HEK293 (cell line): ENCODE data around the gene BRI3BP.

Experiments
- CTCF ChIA-PET: fragments of 350-600 bp; formaldehyde crosslinking; extraction: SDS; loops from one replicate; lab custom pipeline; 2021; ENCODE audit warnings: antibody characterized with exemption; lab: Yijun Ruan, JAX
- POLR2A ChIA-PET: fragments of 300-600 bp; formaldehyde crosslinking; extraction: SDS; loops from one replicate; lab custom pipeline; 2020; ENCODE audit warnings: antibody characterized with exemption, inconsistent platforms; lab: Yijun Ruan, JAX
- H3K27ac ChIP-seq: fragments of 200-500 bp; sonication (Bioruptor generic); 2 replicates; pipeline ENCODE4 v1.5.1; 2014; ENCODE audit warnings: low read depth, low read length, control low read depth, inconsistent platforms; ENCODE audit errors: extremely low read depth
- H3K36me3 ChIP-seq, 2 experiments: fragments of 200-500 bp in 1 of 2; sonication (Bioruptor generic) in 1 of 2; 1 replicate in 1 of 2; 2 replicates in 1 of 2; pipeline ENCODE4 v1.5.1; 2014 to 2017; ENCODE audit warnings: inconsistent platforms in 2 of 2, low read length in 2 of 2; ENCODE audit not compliant: control insufficient read depth in 2 of 2, insufficient read depth in 1 of 2
- H3K4me1 ChIP-seq: fragments of 200-500 bp; sonication (Bioruptor generic); 2 replicates; pipeline ENCODE4 v1.5.1; 2014; ENCODE audit warnings: mild to moderate bottlenecking, low read length, inconsistent platforms; ENCODE audit not compliant: control insufficient read depth, insufficient read depth
- H3K4me3 ChIP-seq: 2 replicates; pipeline ENCODE4 v1.5.1; 2011; ENCODE audit warnings: low read depth, mild to moderate bottlenecking, control low read depth, low read length, moderate library complexity
- H3K9me3 ChIP-seq: fragments of 200-500 bp; sonication (Bioruptor generic); 2 replicates; pipeline ENCODE4 v1.5.1; 2014; ENCODE audit warnings: low read depth, low read length, inconsistent platforms; ENCODE audit not compliant: control insufficient read depth, insufficient read depth
- KLF10 ChIP-seq: fragments of 450-650 bp; IDR thresholded peaks from 2 replicates; pipeline ENCODE4 v1.5.1; 2018; ENCODE audit warnings: missing biosample characterization, mild to moderate bottlenecking, missing genetic modification characterization
- OVOL3 ChIP-seq: fragments of 450-650 bp; formaldehyde crosslinking; IDR thresholded peaks from 2 replicates; pipeline ENCODE4 v1.5.1; 2016; ENCODE audit warnings: missing biosample characterization, missing genetic modification characterization
- SP7 ChIP-seq: fragments of 450-650 bp; formaldehyde crosslinking; IDR thresholded peaks from 2 replicates; pipeline ENCODE4 v1.5.1; 2016; ENCODE audit warnings: missing biosample characterization, missing genetic modification characterization
- YY1 ChIP-seq: fragments of 450-650 bp; formaldehyde crosslinking; IDR thresholded peaks from 2 replicates; pipeline ENCODE4 v1.5.1; 2018; ENCODE audit warnings: missing biosample characterization, missing genetic modification characterization
- ZBTB20 ChIP-seq: fragments of 450-650 bp; formaldehyde crosslinking; IDR thresholded peaks from 2 replicates; pipeline ENCODE4 v1.5.1; 2016; ENCODE audit warnings: missing biosample characterization, missing genetic modification characterization
- ZFHX2 ChIP-seq: fragments of 450-650 bp; formaldehyde crosslinking; conservative IDR thresholded peaks from 2 replicates; pipeline ENCODE4 v1.5.1; 2016; ENCODE audit warnings: missing biosample characterization, missing genetic modification characterization
- ZFP69B ChIP-seq: fragments of 450-650 bp; formaldehyde crosslinking; IDR thresholded peaks from 2 replicates; pipeline ENCODE4 v1.5.1; 2016; ENCODE audit warnings: missing biosample characterization, missing genetic modification characterization
- ZNF146 ChIP-seq: fragments of 450-650 bp; formaldehyde crosslinking; IDR thresholded peaks from 2 replicates; pipeline ENCODE4 v1.5.1; 2016; ENCODE audit warnings: missing biosample characterization, missing genetic modification characterization
- ZNF155 ChIP-seq: fragments of 450-650 bp; formaldehyde crosslinking; IDR thresholded peaks from 2 replicates; pipeline ENCODE4 v1.5.1; 2016; ENCODE audit warnings: missing biosample characterization, missing genetic modification characterization
- ZNF292 ChIP-seq: fragments of 450-650 bp; formaldehyde crosslinking; IDR thresholded peaks from 2 replicates; pipeline ENCODE4 v1.5.1; 2016; ENCODE audit warnings: low read depth, missing biosample characterization, missing genetic modification characterization, borderline replicate concordance
- ZNF366 ChIP-seq: fragments of 450-650 bp; formaldehyde crosslinking; conservative IDR thresholded peaks from 2 replicates; pipeline ENCODE4 v1.5.1; 2016; ENCODE audit warnings: missing biosample characterization, missing genetic modification characterization
- ZNF394 ChIP-seq: fragments of 450-650 bp; formaldehyde crosslinking; IDR thresholded peaks from 2 replicates; pipeline ENCODE4 v1.5.1; 2016; ENCODE audit warnings: missing biosample characterization, missing genetic modification characterization, mild to moderate bottlenecking, moderate library complexity, borderline replicate concordance
- ZNF510 ChIP-seq: fragments of 450-650 bp; formaldehyde crosslinking; IDR thresholded peaks from 2 replicates; pipeline ENCODE4 v1.5.1; 2018; ENCODE audit warnings: mild to moderate bottlenecking, missing genetic modification characterization, missing biosample characterization; ENCODE audit not compliant: insufficient replicate concordance
- ZNF544 ChIP-seq: fragments of 450-650 bp; formaldehyde crosslinking; IDR thresholded peaks from 2 replicates; pipeline ENCODE4 v1.5.0; 2017; ENCODE audit warnings: missing biosample characterization, missing genetic modification characterization
- ZNF629 ChIP-seq: fragments of 450-650 bp; formaldehyde crosslinking; IDR thresholded peaks from 2 replicates; pipeline ENCODE4 v1.5.1; 2017; ENCODE audit warnings: missing biosample characterization, missing genetic modification characterization
- ZNF660 ChIP-seq: fragments of 450-650 bp; IDR thresholded peaks from 2 replicates; pipeline ENCODE4 v1.5.1; 2018; ENCODE audit warnings: missing biosample characterization, mild to moderate bottlenecking, missing genetic modification characterization
- ZNF707 ChIP-seq: fragments of 450-650 bp; formaldehyde crosslinking; IDR thresholded peaks from 2 replicates; pipeline ENCODE4 v1.5.1; 2016; ENCODE audit warnings: missing biosample characterization, missing genetic modification characterization
- ZNF843 ChIP-seq: fragments of 450-650 bp; formaldehyde crosslinking; IDR thresholded peaks from 2 replicates; pipeline ENCODE4 v1.5.1; 2016; ENCODE audit warnings: missing biosample characterization, missing genetic modification characterization
- TF ChIP-seq, protein P1 (sequence below): fragments of 450-650 bp; formaldehyde crosslinking; IDR thresholded peaks from 2 replicates; pipeline ENCODE4 v1.5.1; 2017; ENCODE audit warnings: missing biosample characterization, missing genetic modification characterization

The BRI3BP gene

GRCh38 chr12:125021771-125022170, 28.3 kb downstream of the BRI3BP start:
- CTCF ChIA-PET, result no interaction called here

DNA sequence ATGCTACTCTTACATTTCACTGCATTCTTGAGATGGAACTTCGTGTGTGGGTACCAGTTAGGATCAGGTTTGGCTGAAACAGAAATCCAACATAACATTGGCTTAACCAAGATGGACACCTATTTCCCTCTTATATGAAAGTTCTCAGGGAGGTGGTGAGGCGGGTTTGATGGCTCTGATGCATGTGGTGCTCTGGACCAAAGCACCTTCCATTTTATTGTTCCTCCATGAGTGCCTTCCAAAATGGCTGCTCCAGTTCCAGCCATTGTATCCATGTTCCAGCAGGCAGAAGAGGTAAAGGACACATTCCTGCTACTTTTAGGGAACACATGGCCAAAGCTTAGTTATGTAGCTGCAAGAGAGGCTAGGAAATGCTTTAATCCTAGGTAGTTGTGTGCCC, 29.6 kb downstream of the BRI3BP start:
- TF ChIP-seq, protein P1, sequence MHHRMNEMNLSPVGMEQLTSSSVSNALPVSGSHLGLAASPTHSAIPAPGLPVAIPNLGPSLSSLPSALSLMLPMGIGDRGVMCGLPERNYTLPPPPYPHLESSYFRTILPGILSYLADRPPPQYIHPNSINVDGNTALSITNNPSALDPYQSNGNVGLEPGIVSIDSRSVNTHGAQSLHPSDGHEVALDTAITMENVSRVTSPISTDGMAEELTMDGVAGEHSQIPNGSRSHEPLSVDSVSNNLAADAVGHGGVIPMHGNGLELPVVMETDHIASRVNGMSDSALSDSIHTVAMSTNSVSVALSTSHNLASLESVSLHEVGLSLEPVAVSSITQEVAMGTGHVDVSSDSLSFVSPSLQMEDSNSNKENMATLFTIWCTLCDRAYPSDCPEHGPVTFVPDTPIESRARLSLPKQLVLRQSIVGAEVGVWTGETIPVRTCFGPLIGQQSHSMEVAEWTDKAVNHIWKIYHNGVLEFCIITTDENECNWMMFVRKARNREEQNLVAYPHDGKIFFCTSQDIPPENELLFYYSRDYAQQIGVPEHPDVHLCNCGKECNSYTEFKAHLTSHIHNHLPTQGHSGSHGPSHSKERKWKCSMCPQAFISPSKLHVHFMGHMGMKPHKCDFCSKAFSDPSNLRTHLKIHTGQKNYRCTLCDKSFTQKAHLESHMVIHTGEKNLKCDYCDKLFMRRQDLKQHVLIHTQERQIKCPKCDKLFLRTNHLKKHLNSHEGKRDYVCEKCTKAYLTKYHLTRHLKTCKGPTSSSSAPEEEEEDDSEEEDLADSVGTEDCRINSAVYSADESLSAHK (tag by site-specific recombination), result no peak
- TF ChIP-seq ZNF544, result no peak
- no peak for TF ChIP-seq ZBTB20 (tag by site-specific recombination)
- TF ChIP-seq OVOL3 (tag by site-specific recombination), result no peak
- no peak for TF ChIP-seq ZNF366
- TF ChIP-seq ZNF146 (tag by site-specific recombination), result no peak
- TF ChIP-seq KLF10 (tag by site-specific recombination), result no peak
- TF ChIP-seq ZNF660 (tag by site-specific recombination), result no peak
- no peak for TF ChIP-seq ZNF843
- no peak for TF ChIP-seq ZNF629
- TF ChIP-seq ZNF707 (tag by site-specific recombination), result no peak
- TF ChIP-seq, all 188 proteins: peak for 0
- Histone ChIP-seq H3K27ac (no peak overlapping the region), H3K9me3 (no peaks in the 10 kb centered on the region), H3K36me3 (peaks cover 13 to 45% of the 10 kb centered on the region in 2 experiments), H3K4me1 (no peaks in the 10 kb centered on the region; the same call in 1 of the 2 replicates), H3K4me3 (no peak overlapping the region)
- POLR2A ChIA-PET, result interaction anchor here (0.7 kb wide), 1 partner anchor 260 kb away, joined by 3 read pairs; no protein-coding TSS in a partner anchor
- CTCF ChIA-PET, result interaction anchor here (0.6 kb wide), 1 partner anchor 41 kb away, joined by 4 read pairs; no protein-coding TSS in a partner anchor

More at GRCh38 chr12:125021771-125022170, 28.3 kb downstream of the BRI3BP start:
- POLR2A ChIA-PET, result interaction anchor here (0.7 kb wide), 1 partner anchor 16 kb away, joined by 3 read pairs; no protein-coding TSS in a partner anchor
- Histone ChIP-seq H3K4me1 (no peaks in the 10 kb centered on the region; the same call in 1 of the 2 replicates), H3K4me3 (no peak overlapping the region), H3K27ac (no peak overlapping the region), H3K9me3 (no peaks in the 10 kb centered on the region), H3K36me3 (peaks cover 9 to 49% of the 10 kb centered on the region in 2 experiments)
- TF ChIP-seq SP7 (no peak), YY1 (tag by site-specific recombination) (no peak), ZNF510 (no peak)

- Histone ChIP-seq H3K4me3 (no peak overlapping the region), H3K4me1 (no peaks in the 10 kb centered on the region; the same call in 1 of the 2 replicates), H3K9me3 (no peaks in the 10 kb centered on the region), H3K36me3 (peaks cover 13 to 40% of the 10 kb centered on the region in 2 experiments), H3K27ac (no peak overlapping the region)
- ChIA-PET CTCF (no interaction called here), POLR2A (no interaction called here)
- TF ChIP-seq ZFP69B (no peak), ZFHX2 (no peak), ZNF155 (tag by site-specific recombination) (no peak), ZNF292 (tag by site-specific recombination) (no peak), ZNF394 (tag by site-specific recombination) (peak; percentile 71; the same call in 1 of the 2 replicates)
Measured at GRCh38 chr12:125024949-125025563, 31.6 kb downstream of the BRI3BP start.
